Smooth muscle cell of the brain vasculature (primary cell): ENCODE results near the gene IDUA.

Experiments used
- DNase-seq: peaks from one replicate; pipeline ENCODE4 v3.0.0-alpha.2; 2012; ENCODE audit warnings: low read depth, low spot score

IDUA gene

DNA sequence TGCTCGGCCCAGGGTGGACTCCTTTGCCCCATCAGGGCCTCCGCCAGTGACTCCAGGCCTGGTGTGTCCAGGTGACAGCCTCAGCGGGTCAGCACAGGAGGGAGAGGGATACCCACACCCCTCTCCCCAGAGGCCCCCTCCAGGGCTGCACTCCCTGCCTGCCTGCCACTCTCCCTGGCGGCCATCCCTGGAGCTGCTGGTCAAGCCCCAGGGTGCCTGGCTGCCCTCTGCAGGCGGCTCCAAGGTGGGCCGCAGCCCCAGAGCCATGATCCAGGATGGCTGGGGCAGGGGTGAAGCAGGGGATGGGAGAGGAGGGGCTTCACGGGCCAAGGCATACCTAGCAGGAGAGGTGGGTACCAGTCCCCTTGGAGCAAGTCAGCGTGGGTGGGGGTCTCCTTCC lies 28.3 kb downstream of the IDUA start:
- DNase-seq, result no peak

GRCh38 chr4:1015746-1016145 lies 28.9 kb downstream of the IDUA start:
- no peak for DNase-seq

DNA sequence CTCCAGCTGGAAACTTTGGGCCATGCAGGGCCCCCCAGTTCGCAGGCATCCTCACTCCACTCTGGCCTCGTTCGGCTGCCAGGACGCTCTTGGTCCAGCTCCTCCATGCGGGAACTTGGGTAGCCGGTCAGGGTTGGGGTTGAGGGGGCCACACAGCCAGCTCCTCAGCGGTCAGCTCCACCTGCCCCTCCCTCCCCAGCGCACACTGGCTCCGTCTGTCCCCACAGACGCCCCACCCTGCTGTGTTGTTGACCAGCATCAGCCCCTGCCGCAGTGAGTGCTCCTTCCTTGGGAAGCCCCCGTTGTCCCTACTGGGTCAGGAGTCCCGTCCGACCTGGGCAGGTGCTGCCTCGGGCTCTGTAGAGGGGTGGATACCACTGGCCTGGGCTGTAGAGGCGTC lies 30.4 kb downstream of the IDUA start:
- DNase-seq, result no peak

GRCh38 chr4:1017706-1018105 lies 30.9 kb downstream of the IDUA start:
- no peak for DNase-seq

DNA sequence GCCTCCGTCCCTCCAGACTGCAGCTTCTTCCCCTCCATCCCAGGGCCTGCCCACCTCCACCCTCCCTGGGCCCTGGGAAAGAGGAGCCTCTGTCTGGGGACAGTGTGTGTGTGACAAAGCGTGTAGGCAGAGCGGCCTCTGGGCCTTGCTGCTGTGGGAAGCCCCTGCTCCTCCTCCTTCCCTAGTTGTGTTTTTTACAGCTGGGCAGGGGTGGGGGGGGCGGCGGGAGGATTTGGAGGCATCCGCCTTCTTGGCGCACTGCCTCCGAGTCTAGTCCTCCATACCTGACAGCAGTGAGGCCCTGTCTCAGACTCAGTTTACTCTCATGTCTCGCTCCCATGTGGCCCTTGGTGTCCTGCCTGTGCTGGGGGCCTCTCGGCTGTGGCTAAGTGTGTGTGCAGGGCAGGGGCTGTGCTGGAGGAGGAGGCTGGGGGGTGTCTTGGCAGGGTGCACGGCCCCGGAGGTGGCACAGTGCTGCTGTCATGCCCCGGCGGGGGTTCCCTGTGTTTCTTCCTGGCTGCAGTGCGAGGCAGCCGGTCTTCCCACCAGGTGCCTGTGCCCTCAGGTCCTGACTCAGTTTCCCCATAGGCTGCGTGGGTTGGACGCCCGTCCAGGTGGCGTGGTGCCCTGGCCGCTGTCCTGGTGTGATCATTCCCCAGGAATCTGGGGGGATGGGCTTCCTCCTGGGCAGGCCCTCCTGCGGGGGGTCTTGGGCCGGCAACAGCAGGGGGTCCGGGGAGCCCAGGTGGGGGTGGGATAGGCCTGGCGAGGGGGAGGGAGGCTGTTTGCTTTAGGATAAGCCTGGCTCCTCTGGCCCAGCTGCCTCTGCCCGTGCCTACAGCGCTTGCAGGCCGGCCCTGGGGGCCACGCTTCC lies 31.5 kb downstream of the IDUA start:
- DNase-seq, result no peak

DNA sequence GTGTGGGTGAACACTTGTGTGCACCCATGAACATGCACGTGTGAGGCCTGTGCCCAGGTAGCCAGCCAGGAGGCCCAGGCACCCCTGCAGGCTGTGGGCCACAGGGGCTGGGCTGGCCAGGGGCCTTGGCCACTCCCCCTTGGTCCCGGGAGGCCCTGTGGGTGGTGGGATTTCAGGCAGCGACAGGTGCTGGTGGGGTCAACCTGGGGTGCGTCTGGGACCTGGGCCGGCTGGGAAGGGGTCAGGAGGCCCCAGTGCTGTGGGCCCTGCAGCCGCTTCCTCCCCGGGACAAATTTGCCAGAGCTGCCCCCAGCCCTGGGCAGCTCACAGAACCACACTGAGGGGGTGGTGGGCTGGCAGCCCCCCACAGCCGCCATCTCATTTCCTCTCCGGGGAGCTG lies 32.5 kb downstream of the IDUA start:
- DNase-seq, result no peak

DNA sequence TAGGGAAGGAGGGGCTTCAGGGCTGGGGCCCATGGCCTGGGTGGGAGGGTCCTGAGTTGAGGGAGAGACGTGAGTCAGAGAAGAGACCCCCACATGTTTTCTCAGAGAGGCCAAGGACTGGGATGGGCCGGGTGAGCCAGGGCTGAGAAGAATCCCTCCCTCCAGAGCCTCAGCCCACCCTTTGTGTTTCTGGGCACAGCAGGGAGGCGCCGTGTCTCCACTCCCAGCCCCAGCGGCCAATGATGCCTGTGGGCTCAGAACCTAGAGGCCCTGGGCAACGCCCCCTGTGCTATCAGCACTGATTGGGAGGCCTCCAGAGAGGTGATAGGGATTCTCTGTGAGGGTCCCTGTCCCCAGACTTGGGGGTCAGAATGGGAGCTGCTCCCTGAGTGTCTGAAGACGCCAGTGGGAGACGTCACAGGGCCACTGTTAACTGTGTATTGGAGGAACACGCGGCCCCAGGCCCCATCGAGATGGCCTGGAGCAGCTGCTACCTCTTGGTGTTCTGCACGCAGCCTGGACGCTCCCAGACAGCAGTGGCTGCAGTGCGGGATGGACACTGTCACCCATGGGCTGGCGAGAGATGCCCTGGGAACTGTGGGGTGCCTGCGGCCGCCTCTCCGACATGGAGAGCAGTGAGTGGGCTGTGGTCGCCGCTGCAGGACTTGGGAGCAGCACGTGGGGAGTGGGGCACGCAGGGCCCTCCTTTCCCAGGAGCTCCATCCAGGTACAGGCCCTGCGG lies 33.1 kb downstream of the IDUA start:
- no peak for DNase-seq

DNA sequence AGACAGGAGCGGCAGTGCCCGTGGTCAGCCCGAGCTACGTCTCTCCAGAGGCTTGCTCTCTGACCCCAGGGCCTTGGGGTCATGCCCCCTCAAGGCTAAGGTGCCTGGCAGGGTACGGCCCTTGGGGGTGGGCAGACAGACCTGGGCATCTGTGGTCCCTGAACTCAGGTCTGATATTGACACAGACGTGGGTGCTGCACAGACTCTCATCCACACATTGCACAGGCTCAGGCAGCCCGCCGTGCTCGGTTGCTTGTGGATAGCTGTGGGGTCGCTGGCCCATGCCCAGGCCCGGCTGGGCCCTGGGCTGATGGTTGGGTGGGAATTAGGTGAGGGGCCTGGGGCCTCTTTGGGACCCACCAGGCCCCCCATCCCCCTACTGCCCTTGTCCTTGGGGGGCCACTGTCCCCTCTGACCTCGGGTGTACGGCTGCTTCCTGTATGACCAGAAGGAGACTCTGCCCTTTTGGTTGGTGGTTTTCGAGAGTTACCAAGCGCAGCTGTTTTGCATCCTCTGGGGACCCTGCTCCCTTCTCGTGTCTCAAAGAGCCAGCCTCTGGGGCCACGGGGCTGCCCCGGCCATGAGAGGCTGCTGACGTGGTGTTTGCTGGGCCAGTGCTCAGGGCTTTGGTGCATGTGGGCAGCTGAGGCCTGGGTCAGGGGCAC lies 34.7 kb downstream of the IDUA start:
- DNase-seq, result no peak

DNA sequence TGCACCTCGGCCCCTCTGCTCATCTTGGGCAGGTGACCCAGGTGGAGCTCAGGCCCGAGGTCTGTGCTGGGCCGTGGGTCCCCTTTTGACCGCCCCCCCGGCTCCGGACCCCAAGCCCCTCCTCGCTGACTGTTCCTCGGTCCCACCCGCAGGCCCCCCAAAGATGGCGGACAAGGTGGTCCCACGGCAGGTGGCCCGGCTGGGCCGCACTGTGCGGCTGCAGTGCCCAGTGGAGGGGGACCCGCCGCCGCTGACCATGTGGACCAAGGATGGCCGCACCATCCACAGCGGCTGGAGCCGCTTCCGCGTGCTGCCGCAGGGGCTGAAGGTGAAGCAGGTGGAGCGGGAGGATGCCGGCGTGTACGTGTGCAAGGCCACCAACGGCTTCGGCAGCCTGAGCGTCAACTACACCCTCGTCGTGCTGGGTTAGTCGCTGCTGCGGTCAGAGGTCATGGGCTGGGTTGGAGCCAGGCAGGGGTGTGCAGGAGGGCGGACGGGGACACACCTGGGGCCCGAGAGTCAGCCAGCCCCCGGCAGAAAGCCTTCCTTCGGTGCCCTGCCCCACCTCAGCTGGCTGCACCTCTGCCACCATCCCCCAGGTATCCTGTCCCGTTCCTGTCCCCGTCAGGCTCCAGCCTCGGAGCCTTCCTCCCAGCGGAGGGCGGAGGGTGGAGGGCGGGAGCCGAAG lies 35.4 kb downstream of the IDUA start:
- DNase-seq, result no peak

- no peak for DNase-seq
These were observed 35.9 kb downstream of the IDUA start for GRCh38 chr4:1022739-1023066.

- no peak for DNase-seq
These were observed 36.3 kb downstream of the IDUA start for GRCh38 chr4:1023075-1023640.

DNA sequence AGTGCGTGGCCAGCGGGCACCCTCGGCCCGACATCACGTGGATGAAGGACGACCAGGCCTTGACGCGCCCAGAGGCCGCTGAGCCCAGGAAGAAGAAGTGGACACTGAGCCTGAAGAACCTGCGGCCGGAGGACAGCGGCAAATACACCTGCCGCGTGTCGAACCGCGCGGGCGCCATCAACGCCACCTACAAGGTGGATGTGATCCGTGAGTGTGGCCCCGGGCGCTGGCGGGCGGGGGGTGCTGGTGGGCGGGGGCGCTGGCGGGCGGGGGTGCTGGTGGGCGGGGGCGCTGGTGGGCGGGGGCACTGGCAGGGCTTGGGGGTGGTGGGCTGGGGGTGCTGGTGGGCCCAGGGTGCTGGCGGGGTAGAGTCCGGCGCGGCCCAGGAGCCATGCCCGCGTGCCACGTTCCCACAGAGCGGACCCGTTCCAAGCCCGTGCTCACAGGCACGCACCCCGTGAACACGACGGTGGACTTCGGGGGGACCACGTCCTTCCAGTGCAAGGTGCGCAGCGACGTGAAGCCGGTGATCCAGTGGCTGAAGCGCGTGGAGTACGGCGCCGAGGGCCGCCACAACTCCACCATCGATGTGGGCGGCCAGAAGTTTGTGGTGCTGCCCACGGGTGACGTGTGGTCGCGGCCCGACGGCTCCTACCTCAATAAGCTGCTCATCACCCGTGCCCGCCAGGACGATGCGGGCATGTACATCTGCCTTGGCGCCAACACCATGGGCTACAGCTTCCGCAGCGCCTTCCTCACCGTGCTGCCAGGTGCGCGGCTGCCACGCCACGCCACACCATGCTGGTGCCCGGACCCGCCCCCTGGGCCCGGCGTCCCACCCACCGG lies 37.3 kb downstream of the IDUA start:
- no peak for DNase-seq

- DNase-seq, result no peak
These were observed 38.2 kb downstream of the IDUA start for GRCh38 chr4:1024882-1025545.

GRCh38 chr4:1026115-1026514 lies 39.3 kb downstream of the IDUA start:
- DNase-seq, result no peak

- DNase-seq, result no peak
These were observed 40.5 kb downstream of the IDUA start for GRCh38 chr4:1027219-1027914.

GRCh38 chr4:1027915-1028238 lies 41.0 kb downstream of the IDUA start:
- no peak for DNase-seq

GRCh38 chr4:1028574-1029220 lies 41.9 kb downstream of the IDUA start:
- no peak for DNase-seq

DNA sequence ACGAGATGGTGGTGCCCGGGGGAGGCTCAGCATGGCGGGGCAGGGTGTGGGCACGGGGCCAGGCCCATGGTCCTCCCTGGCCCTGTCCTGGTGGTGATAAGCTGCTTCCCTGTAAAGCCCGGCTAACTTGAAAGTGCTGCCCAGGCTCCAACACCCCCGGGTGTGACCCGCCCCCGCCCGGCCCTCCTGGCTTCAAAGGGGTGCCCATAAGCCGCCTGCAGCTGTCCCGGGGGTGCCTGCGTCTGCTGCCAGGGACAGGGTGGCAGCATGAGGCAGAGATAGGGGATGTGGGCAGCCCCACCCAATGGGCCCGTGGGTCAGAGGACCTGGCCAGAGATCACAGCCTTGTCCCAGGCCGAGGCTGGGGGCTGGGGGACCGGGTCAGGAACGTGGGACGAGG lies 42.7 kb downstream of the IDUA start:
- DNase-seq, result no peak

GRCh38 chr4:1030031-1030430 lies 43.2 kb downstream of the IDUA start:
- DNase-seq, result no peak
